GM10266 (cell line): ENCODE data around the gene HPSE2.

Experiments
- DNase-seq: peaks from one replicate; pipeline ENCODE4 v3.0.0; 2012; ENCODE audit errors: extremely low spot score
- TF ChIP-seq, protein P1 (sequence below): IDR thresholded peaks from 2 replicates; pipeline ENCODE4 v1.5.1; 2012; ENCODE audit warnings: mild to moderate bottlenecking, low read depth; ENCODE audit not compliant: control insufficient read depth, insufficient read depth; ENCODE audit errors: missing control alignments

The HPSE2 gene

DNA sequence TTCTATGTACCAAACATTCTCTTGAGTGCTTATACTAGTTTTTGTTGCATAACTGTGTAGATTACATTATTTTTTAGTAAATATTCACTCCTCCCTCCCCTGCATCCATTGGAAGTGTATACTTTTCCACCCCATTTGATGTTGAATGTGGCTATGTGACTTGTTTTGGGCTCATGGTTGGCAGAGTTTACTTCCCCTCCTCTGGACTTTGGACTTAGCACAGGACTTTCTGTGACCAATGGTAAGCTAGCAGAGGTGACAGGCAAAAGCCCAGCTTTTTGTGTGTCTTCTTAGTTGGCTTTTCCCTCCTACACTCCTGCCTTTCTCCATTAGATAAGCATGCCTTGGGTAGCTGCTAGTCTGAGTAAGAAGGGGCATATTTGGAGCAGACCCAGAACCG lies 353.9 kb downstream of the HPSE2 start:
- DNase-seq, result no peak
- TF ChIP-seq, protein P1, sequence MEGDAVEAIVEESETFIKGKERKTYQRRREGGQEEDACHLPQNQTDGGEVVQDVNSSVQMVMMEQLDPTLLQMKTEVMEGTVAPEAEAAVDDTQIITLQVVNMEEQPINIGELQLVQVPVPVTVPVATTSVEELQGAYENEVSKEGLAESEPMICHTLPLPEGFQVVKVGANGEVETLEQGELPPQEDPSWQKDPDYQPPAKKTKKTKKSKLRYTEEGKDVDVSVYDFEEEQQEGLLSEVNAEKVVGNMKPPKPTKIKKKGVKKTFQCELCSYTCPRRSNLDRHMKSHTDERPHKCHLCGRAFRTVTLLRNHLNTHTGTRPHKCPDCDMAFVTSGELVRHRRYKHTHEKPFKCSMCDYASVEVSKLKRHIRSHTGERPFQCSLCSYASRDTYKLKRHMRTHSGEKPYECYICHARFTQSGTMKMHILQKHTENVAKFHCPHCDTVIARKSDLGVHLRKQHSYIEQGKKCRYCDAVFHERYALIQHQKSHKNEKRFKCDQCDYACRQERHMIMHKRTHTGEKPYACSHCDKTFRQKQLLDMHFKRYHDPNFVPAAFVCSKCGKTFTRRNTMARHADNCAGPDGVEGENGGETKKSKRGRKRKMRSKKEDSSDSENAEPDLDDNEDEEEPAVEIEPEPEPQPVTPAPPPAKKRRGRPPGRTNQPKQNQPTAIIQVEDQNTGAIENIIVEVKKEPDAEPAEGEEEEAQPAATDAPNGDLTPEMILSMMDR, result no peak

GRCh38 chr10:98880971-98881370 lies 354.7 kb downstream of the HPSE2 start:
- TF ChIP-seq, protein P1, result no peak
- DNase-seq, result no peak

DNA sequence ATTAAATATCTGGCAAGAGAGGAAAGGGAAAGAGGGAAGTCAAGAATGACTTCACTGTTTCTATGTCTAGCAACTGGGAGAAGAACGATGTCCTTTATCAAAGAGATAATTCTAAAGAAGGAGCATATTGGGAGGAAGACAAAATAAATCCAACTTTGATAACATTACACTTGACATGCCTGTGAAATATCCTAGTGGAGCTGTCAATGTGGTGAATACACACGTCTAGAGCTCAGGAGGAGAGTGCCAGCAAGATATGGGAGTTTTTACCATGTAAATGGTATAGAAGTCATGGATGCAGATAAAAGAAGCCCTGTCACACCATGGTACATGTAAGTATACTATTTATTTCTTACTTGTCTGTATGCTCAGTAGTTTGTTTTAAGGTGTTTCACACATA lies 356.7 kb downstream of the HPSE2 start:
- TF ChIP-seq, protein P1, result no peak
- DNase-seq, result no peak

DNA sequence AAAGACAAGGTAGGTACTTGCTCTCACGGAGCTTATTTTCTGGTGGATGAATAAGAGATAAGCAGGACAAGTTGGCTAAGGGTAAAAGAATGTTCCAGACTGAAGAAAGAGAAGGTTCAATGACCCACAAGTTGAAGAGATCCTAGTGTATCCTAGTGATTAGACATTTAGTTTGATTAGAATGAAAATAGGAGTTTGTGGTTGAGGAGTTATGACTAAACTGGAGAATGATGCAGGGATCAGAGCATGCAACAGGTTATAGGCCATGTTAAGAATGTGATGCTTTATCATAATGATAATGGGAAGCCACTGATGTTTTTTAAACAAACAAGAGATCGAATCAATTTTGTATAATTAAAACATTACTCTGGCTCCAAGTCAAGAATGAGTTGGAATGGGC lies 357.2 kb downstream of the HPSE2 start:
- DNase-seq, result no peak

GRCh38 chr10:98861962-98862361 lies 373.7 kb downstream of the HPSE2 start:
- TF ChIP-seq, protein P1, result no peak
- no peak for DNase-seq

More for the DNA sequence above, 357.2 kb downstream of the HPSE2 start:
- TF ChIP-seq, protein P1, result no peak

DNA sequence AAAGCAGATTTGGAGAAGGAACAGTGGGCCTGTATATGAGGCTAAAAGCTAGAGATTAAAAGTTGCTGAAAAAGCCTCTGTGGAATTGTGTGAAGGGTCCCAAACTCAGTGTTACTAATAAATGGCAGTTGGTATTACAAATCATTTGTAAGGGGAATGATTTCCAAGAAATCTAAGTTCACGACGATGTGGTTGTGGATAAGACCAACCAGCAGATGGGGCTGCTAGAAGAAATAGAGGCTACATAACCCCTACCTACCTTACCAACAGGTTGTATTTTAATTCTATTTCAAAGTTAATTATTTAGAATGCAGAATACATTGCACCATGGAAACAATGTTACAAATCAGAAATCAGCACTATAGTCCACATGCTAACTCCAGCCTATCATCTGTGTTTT lies 377.1 kb downstream of the HPSE2 start:
- no peak for DNase-seq
- TF ChIP-seq, protein P1, result peak; percentile 1

DNA sequence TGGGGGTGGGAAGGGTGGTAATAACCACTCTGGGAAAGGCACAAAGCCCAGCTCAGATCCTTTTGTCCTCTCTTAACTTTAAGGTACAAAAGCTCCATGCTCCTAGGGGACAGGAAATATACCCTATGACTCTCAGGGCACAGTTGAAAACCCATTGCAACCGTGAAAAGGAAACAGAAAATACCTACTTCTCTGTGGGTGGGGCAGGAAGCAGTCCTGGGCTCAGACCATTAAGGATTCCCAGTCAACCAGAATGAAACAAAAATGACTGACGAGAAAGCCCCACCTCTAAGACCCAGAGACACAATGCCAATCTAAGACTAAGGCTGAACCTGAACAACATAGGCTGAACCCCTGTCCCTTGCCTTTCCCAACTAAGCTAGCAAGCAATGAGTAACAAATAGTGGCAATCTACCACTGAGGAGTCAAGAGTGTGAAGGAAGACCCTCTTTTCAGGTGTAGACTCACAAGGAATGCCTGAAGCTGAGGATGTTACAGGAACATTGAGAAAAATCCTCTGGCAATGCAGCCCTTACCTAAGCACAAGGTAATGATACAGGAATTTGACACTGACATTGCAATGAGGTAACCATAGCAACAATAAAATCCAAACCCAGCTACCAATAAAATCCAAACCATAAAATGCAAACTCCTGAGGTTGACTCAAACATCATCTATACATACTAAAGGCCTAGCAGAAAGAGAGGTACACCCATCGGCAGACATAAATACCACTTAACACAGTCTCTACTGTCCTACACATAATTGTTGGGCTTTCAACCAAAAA lies 380.1 kb downstream of the HPSE2 start:
- DNase-seq, result no peak
- TF ChIP-seq, protein P1, result no peak
